ENCODE results near the gene PDE9A. TPM values are rescaled to one million over a fixed set of nuclear protein-coding genes. Genes with fewer than 3 reads are reported as not detected.

Gene PDE9A
- total RNA-seq, 2 donors from 2014 or later: 45.9 to 62.4 TPM

DNA sequence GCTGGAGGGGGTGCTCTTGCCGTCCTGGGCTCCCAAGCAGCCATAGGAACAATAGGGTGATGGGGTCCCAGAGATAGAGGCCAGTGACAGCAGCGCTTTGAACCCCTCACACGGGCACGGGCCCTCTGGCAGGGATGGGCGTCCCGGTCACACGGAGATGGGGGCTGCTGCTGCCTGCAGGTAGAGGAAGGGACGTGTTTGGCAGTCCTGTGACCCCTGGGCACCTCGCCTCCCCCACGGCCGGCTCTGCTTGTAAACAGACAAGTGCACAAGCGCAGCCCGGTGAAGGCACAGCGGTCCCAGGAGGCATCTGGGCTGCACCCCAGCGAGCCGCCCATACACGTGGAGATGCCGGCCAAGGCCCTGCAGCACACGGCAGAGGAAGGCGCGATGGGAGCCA lies 36.5 kb upstream of the PDE9A start:
- Mint-ChIP-seq H3K9me3 (no peaks in the 10 kb centered on the region), H3K27me3 (ENCODE audit: insufficient read depth) (peaks cover 21% of the 10 kb centered on the region), H3K27ac (no peak overlapping the region), H3K4me1 (peaks cover 13% of the 10 kb centered on the region), H3K36me3 (ENCODE audit: low read depth) (no peaks in the 10 kb centered on the region), H3K4me3 (no peak overlapping the region)
- 92 to 93% methylated on average over 12 to 21 of the region's 21 CpGs for WGBS, 2 experiments (ENCODE audit: insufficient coverage in 1 of 2, insufficient read length in 1 of 2)
- TF ChIP-seq, protein P1, sequence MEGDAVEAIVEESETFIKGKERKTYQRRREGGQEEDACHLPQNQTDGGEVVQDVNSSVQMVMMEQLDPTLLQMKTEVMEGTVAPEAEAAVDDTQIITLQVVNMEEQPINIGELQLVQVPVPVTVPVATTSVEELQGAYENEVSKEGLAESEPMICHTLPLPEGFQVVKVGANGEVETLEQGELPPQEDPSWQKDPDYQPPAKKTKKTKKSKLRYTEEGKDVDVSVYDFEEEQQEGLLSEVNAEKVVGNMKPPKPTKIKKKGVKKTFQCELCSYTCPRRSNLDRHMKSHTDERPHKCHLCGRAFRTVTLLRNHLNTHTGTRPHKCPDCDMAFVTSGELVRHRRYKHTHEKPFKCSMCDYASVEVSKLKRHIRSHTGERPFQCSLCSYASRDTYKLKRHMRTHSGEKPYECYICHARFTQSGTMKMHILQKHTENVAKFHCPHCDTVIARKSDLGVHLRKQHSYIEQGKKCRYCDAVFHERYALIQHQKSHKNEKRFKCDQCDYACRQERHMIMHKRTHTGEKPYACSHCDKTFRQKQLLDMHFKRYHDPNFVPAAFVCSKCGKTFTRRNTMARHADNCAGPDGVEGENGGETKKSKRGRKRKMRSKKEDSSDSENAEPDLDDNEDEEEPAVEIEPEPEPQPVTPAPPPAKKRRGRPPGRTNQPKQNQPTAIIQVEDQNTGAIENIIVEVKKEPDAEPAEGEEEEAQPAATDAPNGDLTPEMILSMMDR (conservative IDR thresholded peaks at IDR 0.05): no peak
- no peak for DNase-seq
- no peaks in the 10 kb centered on the region for H3K27me3 ChIP-seq (ENCODE audit: control insufficient read depth, insufficient read depth, low read length, poor library complexity, severe bottlenecking)
- no peaks in the 10 kb centered on the region for H3K4me1 ChIP-seq (ENCODE audit: control insufficient read depth, insufficient read depth, low read length)
- no peaks in the 10 kb centered on the region for H3K36me3 ChIP-seq (ENCODE audit: control insufficient read depth, insufficient read depth, low read length)
- H3K9me3 ChIP-seq (ENCODE audit: control insufficient read depth, low read length): no peaks in the 10 kb centered on the region
- no peak overlapping the region for H3K9ac ChIP-seq (ENCODE audit: extremely low read depth, low read length, poor library complexity, severe bottlenecking)
- H3K4me3 ChIP-seq (ENCODE audit: low read length): no peak overlapping the region
- no peak overlapping the region for H3K27ac ChIP-seq (ENCODE audit: low read depth, low read length)

DNA sequence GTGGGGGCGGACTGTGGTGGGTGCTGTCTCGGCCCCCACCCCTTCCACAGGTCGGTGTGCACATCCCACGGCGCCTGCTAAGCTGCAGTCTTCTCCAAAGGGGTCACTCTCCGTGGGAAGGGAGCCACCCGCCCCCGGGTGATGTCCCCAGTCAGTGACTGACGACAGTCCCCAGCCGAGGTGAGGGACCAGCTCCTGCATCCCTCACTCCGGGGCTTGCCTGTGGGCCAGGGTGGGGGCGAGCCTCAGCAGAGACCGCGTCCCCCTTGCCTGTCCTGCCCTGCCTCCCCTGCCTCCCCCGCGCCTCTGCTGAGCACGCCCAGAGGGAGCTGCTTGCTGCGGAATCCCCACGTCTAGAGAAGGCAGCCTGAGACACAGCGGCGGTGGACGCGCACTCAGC lies 35.9 kb upstream of the PDE9A start:
- H3K27ac Mint-ChIP-seq: no peak overlapping the region
- no peaks in the 10 kb centered on the region for H3K9me3 Mint-ChIP-seq
- no peak overlapping the region for H3K4me3 Mint-ChIP-seq
- Histone ChIP-seq H3K36me3 (ENCODE audit: control insufficient read depth, insufficient read depth, low read length) (no peaks in the 10 kb centered on the region), H3K4me1 (ENCODE audit: control insufficient read depth, insufficient read depth, low read length) (no peaks in the 10 kb centered on the region), H3K9ac (ENCODE audit: extremely low read depth, low read length, poor library complexity, severe bottlenecking) (no peak overlapping the region), H3K27me3 (ENCODE audit: control insufficient read depth, insufficient read depth, low read length, poor library complexity, severe bottlenecking) (peaks cover under 1% of the 10 kb centered on the region), H3K27ac (ENCODE audit: low read depth, low read length) (no peak overlapping the region), H3K9me3 (ENCODE audit: control insufficient read depth, low read length) (no peaks in the 10 kb centered on the region), H3K4me3 (ENCODE audit: low read length) (no peak overlapping the region)
- no peak for DNase-seq
- H3K4me1 Mint-ChIP-seq: peaks cover 16% of the 10 kb centered on the region
- 88 to 89% methylated on average over 6 to 23 of the region's 23 CpGs for WGBS, 2 experiments (ENCODE audit: insufficient coverage in 1 of 2, insufficient read length in 1 of 2)
- TF ChIP-seq, protein P1 (conservative IDR thresholded peaks at IDR 0.05): no peak
- peaks cover 22% of the 10 kb centered on the region for H3K27me3 Mint-ChIP-seq (ENCODE audit: insufficient read depth)
- H3K36me3 Mint-ChIP-seq (ENCODE audit: low read depth): no peaks in the 10 kb centered on the region

DNA sequence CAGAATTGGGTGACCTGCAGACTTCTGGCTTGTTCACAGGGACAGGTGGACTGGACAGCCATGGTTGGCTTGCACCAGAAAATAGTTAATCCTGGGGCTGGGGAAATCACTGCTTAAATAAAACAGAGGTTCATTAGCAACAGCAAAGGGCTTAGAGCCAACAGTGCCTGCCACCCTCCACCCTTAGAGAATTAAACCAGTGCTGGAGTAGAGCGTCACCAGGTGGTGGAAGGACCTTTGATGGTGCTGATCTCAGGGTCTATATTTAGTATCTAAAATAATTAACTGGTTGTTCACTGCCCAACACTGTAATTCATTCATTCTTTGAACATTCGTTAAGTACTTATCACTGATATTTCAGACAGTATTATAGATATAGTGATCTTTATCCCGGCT lies 34.7 kb upstream of the PDE9A start:
- Mint-ChIP-seq H3K27me3 (ENCODE audit: insufficient read depth) (peaks cover 21% of the 10 kb centered on the region), H3K9me3 (no peaks in the 10 kb centered on the region), H3K4me1 (peaks cover 18% of the 10 kb centered on the region), H3K4me3 (no peak overlapping the region), H3K36me3 (ENCODE audit: low read depth) (no peaks in the 10 kb centered on the region), H3K27ac (no peak overlapping the region)
- DNase-seq: peak; percentile 26
- Histone ChIP-seq H3K27me3 (ENCODE audit: control insufficient read depth, insufficient read depth, low read length, poor library complexity, severe bottlenecking) (peaks cover 6% of the 10 kb centered on the region), H3K9ac (ENCODE audit: extremely low read depth, low read length, poor library complexity, severe bottlenecking) (no peak overlapping the region), H3K27ac (ENCODE audit: low read depth, low read length) (no peak overlapping the region), H3K4me1 (ENCODE audit: control insufficient read depth, insufficient read depth, low read length) (no peaks in the 10 kb centered on the region), H3K36me3 (ENCODE audit: control insufficient read depth, insufficient read depth, low read length) (no peaks in the 10 kb centered on the region), H3K9me3 (ENCODE audit: control insufficient read depth, low read length) (no peaks in the 10 kb centered on the region), H3K4me3 (ENCODE audit: low read length) (no peak overlapping the region)
- 100% methylated on average over 1 of the region's 3 CpGs; no CpG with 5 or more reads in 1 of the 2 experiments for WGBS, 2 experiments (ENCODE audit: insufficient coverage in 1 of 2, insufficient read length in 1 of 2)
- TF ChIP-seq, protein P1 (conservative IDR thresholded peaks at IDR 0.05): no peak
